ENCODE data around the gene BTNL9. TPM values are rescaled to one million over a fixed set of nuclear protein-coding genes. Genes with fewer than 3 reads are reported as not detected.
"Not testable (repeated sequence)": the region's sequence is repeated elsewhere in the genome, so short reads cannot be mapped to it uniquely, and the experiment has no call there.

The BTNL9 gene
- total RNA-seq, 3 donors from 2014 or later (not counting 1 experiment from before 2014, with no cell fraction given), result 0.54 TPM; not detected in 2

- WGBS (ENCODE audit: insufficient coverage), result no CpG with 5 or more reads among the region's 56 CpGs
- H3K9me3 Mint-ChIP-seq; H3K4me3 ChIP-seq (ENCODE audit: low read length); H3K4me1 ChIP-seq (ENCODE audit: control insufficient read depth, insufficient read depth, low read length); H3K9me3 ChIP-seq (ENCODE audit: control insufficient read depth, insufficient read depth, low read length); H3K36me3 Mint-ChIP-seq; intact Hi-C loops (cut with micrococcal nuclease); DNase-seq; H3K4me1 Mint-ChIP-seq; H3K27ac ChIP-seq (ENCODE audit: low read length); H3K4me3 Mint-ChIP-seq; H3K27ac Mint-ChIP-seq; H3K36me3 ChIP-seq (ENCODE audit: control insufficient read depth, insufficient read depth, low read length): not testable (repeated sequence)
- H3K27me3 ChIP-seq (ENCODE audit: control insufficient read depth, insufficient read depth, low read length), result peaks cover 14% of the 10 kb centered on the region
- peaks cover 21 to 22% of the 10 kb centered on the region in 2 donors for H3K27me3 Mint-ChIP-seq (ENCODE audit: low read depth in 2 of 2)
- ATAC-seq, result peak in 1 of 3 donors; percentile 29
These were observed 57.9 kb downstream of the BTNL9 start for GRCh38 chr5:181097759-181098491.

DNA sequence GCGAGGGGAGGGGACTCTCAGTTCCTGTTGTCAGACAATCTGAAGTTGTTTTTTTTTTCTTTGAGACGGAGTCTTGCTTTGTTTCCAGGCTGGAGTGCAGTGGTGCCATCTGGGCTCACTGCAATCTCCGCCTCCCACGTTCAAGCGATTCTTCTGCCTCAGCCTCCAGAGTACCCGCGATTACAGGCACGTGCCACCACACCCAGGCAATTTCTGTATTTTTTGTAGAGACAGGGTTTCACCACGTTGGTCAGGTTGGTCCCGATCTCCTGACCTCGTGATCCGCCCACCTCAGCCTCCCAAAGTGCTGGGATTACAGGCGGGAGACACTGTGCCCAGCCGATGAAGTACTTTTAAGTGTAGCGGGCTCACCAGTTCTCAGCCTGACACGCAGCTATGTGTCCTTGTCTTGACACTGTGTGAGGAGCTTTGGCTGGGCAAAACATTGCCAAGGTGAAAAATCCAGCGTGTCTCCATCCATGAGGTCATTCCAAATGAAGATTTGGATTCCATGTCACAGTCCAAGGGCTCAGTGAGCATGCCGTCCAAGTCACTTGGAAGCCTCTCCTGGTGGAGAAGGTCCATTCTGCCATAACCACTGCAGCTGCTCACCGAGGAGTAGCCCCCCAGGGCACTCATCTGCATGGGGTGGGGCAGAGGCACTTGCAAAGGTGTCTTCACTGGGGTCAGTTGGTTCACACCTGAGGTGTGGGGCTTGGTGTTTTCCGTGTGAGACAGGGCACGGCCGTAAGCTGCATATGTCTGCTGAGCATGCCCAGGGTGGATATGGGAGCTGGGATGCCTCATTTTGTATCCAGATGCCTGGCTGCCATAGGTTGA lies 58.9 kb downstream of the BTNL9 start:
- Mint-ChIP-seq H3K36me3 (no peaks in the 10 kb centered on the region), H3K4me3 (no peak overlapping the region), H3K27ac (no peak overlapping the region), H3K4me1 (peaks cover 1 to 2% of the 10 kb centered on the region in 2 donors), H3K9me3 (no peaks in the 10 kb centered on the region), H3K27me3 (ENCODE audit: low read depth in 2 of 2) (peaks cover 16 to 22% of the 10 kb centered on the region in 2 donors)
- no peak overlapping the region for H3K27ac ChIP-seq (ENCODE audit: low read length)
- TF ChIP-seq, protein P1, sequence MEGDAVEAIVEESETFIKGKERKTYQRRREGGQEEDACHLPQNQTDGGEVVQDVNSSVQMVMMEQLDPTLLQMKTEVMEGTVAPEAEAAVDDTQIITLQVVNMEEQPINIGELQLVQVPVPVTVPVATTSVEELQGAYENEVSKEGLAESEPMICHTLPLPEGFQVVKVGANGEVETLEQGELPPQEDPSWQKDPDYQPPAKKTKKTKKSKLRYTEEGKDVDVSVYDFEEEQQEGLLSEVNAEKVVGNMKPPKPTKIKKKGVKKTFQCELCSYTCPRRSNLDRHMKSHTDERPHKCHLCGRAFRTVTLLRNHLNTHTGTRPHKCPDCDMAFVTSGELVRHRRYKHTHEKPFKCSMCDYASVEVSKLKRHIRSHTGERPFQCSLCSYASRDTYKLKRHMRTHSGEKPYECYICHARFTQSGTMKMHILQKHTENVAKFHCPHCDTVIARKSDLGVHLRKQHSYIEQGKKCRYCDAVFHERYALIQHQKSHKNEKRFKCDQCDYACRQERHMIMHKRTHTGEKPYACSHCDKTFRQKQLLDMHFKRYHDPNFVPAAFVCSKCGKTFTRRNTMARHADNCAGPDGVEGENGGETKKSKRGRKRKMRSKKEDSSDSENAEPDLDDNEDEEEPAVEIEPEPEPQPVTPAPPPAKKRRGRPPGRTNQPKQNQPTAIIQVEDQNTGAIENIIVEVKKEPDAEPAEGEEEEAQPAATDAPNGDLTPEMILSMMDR (IDR thresholded peaks at IDR 0.05), result no peak
- DNase-seq (no peak), ATAC-seq (no peak)
- H3K4me3 ChIP-seq (ENCODE audit: low read length), result no peak overlapping the region
- H3K4me1 ChIP-seq (ENCODE audit: control insufficient read depth, insufficient read depth, low read length), result no peaks in the 10 kb centered on the region
- H3K27me3 ChIP-seq (ENCODE audit: control insufficient read depth, insufficient read depth, low read length), result peaks cover 14% of the 10 kb centered on the region
- no peaks in the 10 kb centered on the region for H3K9me3 ChIP-seq (ENCODE audit: control insufficient read depth, insufficient read depth, low read length)
- H3K36me3 ChIP-seq (ENCODE audit: control insufficient read depth, insufficient read depth, low read length), result no peaks in the 10 kb centered on the region
- intact Hi-C loops (cut with micrococcal nuclease), result no loop called here
- WGBS (ENCODE audit: insufficient coverage), result 28% methylated on average over 21 of the region's 22 CpGs

- TF ChIP-seq, protein P1 (IDR thresholded peaks at IDR 0.05), result no peak
- H3K4me1 Mint-ChIP-seq, result peaks cover 6 to 8% of the 10 kb centered on the region in 2 donors
- no peak overlapping the region for H3K4me3 Mint-ChIP-seq
- no peak overlapping the region for H3K4me3 ChIP-seq (ENCODE audit: low read length)
- no peaks in the 10 kb centered on the region for H3K4me1 ChIP-seq (ENCODE audit: control insufficient read depth, insufficient read depth, low read length)
- ATAC-seq, result no peak
- H3K27me3 Mint-ChIP-seq (ENCODE audit: low read depth in 2 of 2), result peaks cover 23 to 29% of the 10 kb centered on the region in 2 donors
- peaks cover 14% of the 10 kb centered on the region for H3K27me3 ChIP-seq (ENCODE audit: control insufficient read depth, insufficient read depth, low read length)
- no peaks in the 10 kb centered on the region for H3K9me3 ChIP-seq (ENCODE audit: control insufficient read depth, insufficient read depth, low read length)
- no peak overlapping the region for H3K27ac Mint-ChIP-seq
- H3K27ac ChIP-seq (ENCODE audit: low read length), result no peak overlapping the region
- DNase-seq, result no peak
- H3K36me3 Mint-ChIP-seq, result no peaks in the 10 kb centered on the region
- no peaks in the 10 kb centered on the region for H3K36me3 ChIP-seq (ENCODE audit: control insufficient read depth, insufficient read depth, low read length)
- no peaks in the 10 kb centered on the region for H3K9me3 Mint-ChIP-seq
- intact Hi-C loops (cut with micrococcal nuclease), result loop anchor here (5.0 kb wide), 1 partner anchor 83 kb away; no protein-coding TSS in a partner anchor
- 65% methylated on average over 11 of the region's 11 CpGs for WGBS (ENCODE audit: insufficient coverage)
These were observed 59.6 kb downstream of the BTNL9 start for GRCh38 chr5:181099602-181100086.

Measured in natural killer cell (primary cell).